HG03469 (cell line): ENCODE results near the gene PARD3.

ENCODE experiments used
- ATAC-seq: cut with Tn5 transposase; IDR thresholded peaks from one replicate; pipeline ENCODE4 v1.9.1; 2021; ENCODE audit warnings: mild to moderate bottlenecking, moderate library complexity, moderate number of reproducible peaks; ENCODE audit not compliant: unreplicated experiment

PARD3 gene

GRCh38 chr10:34697351-34698247 lies 117.5 kb downstream of the PARD3 start:
- no peak for ATAC-seq

GRCh38 chr10:34696423-34696822 lies 118.7 kb downstream of the PARD3 start:
- ATAC-seq = no peak

GRCh38 chr10:34690383-34691049 lies 124.6 kb downstream of the PARD3 start:
- ATAC-seq = no peak

GRCh38 chr10:34689053-34689452 lies 126.0 kb downstream of the PARD3 start:
- ATAC-seq = no peak

GRCh38 chr10:34687434-34688210 lies 127.5 kb downstream of the PARD3 start:
- ATAC-seq = no peak

GRCh38 chr10:34682580-34682979 lies 132.5 kb downstream of the PARD3 start:
- ATAC-seq = no peak

GRCh38 chr10:34681933-34682332 lies 133.2 kb downstream of the PARD3 start:
- no peak for ATAC-seq

GRCh38 chr10:34679177-34679576 lies 135.9 kb downstream of the PARD3 start:
- ATAC-seq = no peak

- no peak for ATAC-seq
Observed at GRCh38 chr10:34677591-34677990, 137.5 kb downstream of the PARD3 start.

GRCh38 chr10:34677132-34677531 lies 138.0 kb downstream of the PARD3 start:
- no peak for ATAC-seq

GRCh38 chr10:34674176-34674575 lies 140.9 kb downstream of the PARD3 start:
- ATAC-seq = no peak

- ATAC-seq = no peak
Observed at GRCh38 chr10:34670081-34670480, 145.0 kb downstream of the PARD3 start.

GRCh38 chr10:34669079-34669478 lies 146.0 kb downstream of the PARD3 start:
- no peak for ATAC-seq

GRCh38 chr10:34667177-34667576 lies 147.9 kb downstream of the PARD3 start:
- ATAC-seq = no peak

- ATAC-seq = peak; percentile 69
Observed at GRCh38 chr10:34666008-34666704, 148.9 kb downstream of the PARD3 start.

GRCh38 chr10:34664706-34665105 lies 150.4 kb downstream of the PARD3 start:
- no peak for ATAC-seq

GRCh38 chr10:34661580-34661979 lies 153.5 kb downstream of the PARD3 start:
- no peak for ATAC-seq

GRCh38 chr10:34658934-34659333 lies 156.2 kb downstream of the PARD3 start:
- ATAC-seq = no peak

GRCh38 chr10:34656661-34657060 lies 158.4 kb downstream of the PARD3 start:
- ATAC-seq = no peak

- no peak for ATAC-seq
Observed at GRCh38 chr10:34655286-34656170, 159.6 kb downstream of the PARD3 start.
